Measurements from ENCODE around the gene PDE8B.
"Not testable (repeated sequence)": the region's sequence is repeated elsewhere in the genome, so short reads cannot be mapped to it uniquely, and the experiment has no call there.

PDE8B gene

GRCh38 chr5:77366717-77367500 is 156.4 kb downstream of the PDE8B start:
- no peak for DNase-seq (ENCODE audit: low read depth)

GRCh38 chr5:77367741-77368140 is 157.3 kb downstream of the PDE8B start:
- DNase-seq (ENCODE audit: low read depth) = no peak

- DNase-seq (ENCODE audit: low read depth) = no peak
Observed at GRCh38 chr5:77368367-77368766, 157.9 kb downstream of the PDE8B start.

- no peak for DNase-seq (ENCODE audit: low read depth)
Observed at GRCh38 chr5:77369566-77369965, 159.1 kb downstream of the PDE8B start.

- no peak for DNase-seq (ENCODE audit: low read depth)
Observed at GRCh38 chr5:77374686-77375085, 164.2 kb downstream of the PDE8B start.

- DNase-seq (ENCODE audit: low read depth) = no peak
Observed at GRCh38 chr5:77376609-77377300, 166.3 kb downstream of the PDE8B start.

- no peak for DNase-seq (ENCODE audit: low read depth)
Observed at GRCh38 chr5:77379558-77380061, 169.1 kb downstream of the PDE8B start.

- no peak for DNase-seq (ENCODE audit: low read depth)
Observed at GRCh38 chr5:77380636-77381035, 170.2 kb downstream of the PDE8B start.

- not testable (repeated sequence) for DNase-seq (ENCODE audit: low read depth)
Observed at GRCh38 chr5:77383336-77383735, 172.9 kb downstream of the PDE8B start.

- not testable (repeated sequence) for DNase-seq (ENCODE audit: low read depth)
Observed at GRCh38 chr5:77386340-77386739, 175.9 kb downstream of the PDE8B start.

- no peak for DNase-seq (ENCODE audit: low read depth)
Observed at GRCh38 chr5:77389746-77390145, 179.3 kb downstream of the PDE8B start.

GRCh38 chr5:77390221-77390620 is 179.7 kb downstream of the PDE8B start:
- no peak for DNase-seq (ENCODE audit: low read depth)

- DNase-seq (ENCODE audit: low read depth) = no peak
Observed at GRCh38 chr5:77390795-77391194, 180.3 kb downstream of the PDE8B start.

- no peak for DNase-seq (ENCODE audit: low read depth)
Observed at GRCh38 chr5:77391240-77391765, 180.8 kb downstream of the PDE8B start.

GRCh38 chr5:77394064-77394715 is 183.7 kb downstream of the PDE8B start:
- DNase-seq (ENCODE audit: low read depth) = no peak

- no peak for DNase-seq (ENCODE audit: low read depth)
Observed at GRCh38 chr5:77396017-77396416, 185.5 kb downstream of the PDE8B start.

- no peak for DNase-seq (ENCODE audit: low read depth)
Observed at GRCh38 chr5:77397686-77398292, 187.3 kb downstream of the PDE8B start.

GRCh38 chr5:77398458-77398857 is 188.0 kb downstream of the PDE8B start:
- no peak for DNase-seq (ENCODE audit: low read depth)

- DNase-seq (ENCODE audit: low read depth) = no peak
Observed at GRCh38 chr5:77398896-77399295, 188.4 kb downstream of the PDE8B start.

- no peak for DNase-seq (ENCODE audit: low read depth)
Observed at GRCh38 chr5:77400645-77401044, 190.2 kb downstream of the PDE8B start.

- DNase-seq (ENCODE audit: low read depth) = no peak
Observed at GRCh38 chr5:77402796-77403195, 192.3 kb downstream of the PDE8B start.

GRCh38 chr5:77407152-77407551 is 196.7 kb downstream of the PDE8B start:
- DNase-seq (ENCODE audit: low read depth) = no peak

All from T follicular helper cell (primary cell).